GM06990 (cell line): ENCODE measurements around the gene SAMD1.

Experiments used
- DNase-seq: peaks from one replicate; pipeline ENCODE4 v3.0.0-alpha.2; 2011; ENCODE audit not compliant: insufficient read length; ENCODE audit errors: extremely low read depth
- H3K27me3 ChIP-seq: replicated peaks from 2 replicates; pipeline ENCODE4 v1.6.0; 2011; ENCODE audit warnings: low read length; ENCODE audit not compliant: control insufficient read depth, insufficient read depth
- H3K36me3 ChIP-seq: 2 replicates; pipeline ENCODE4 v1.5.1; 2011; ENCODE audit warnings: low read length; ENCODE audit not compliant: control insufficient read depth, insufficient read depth
- H3K4me3 ChIP-seq: replicated peaks from 2 replicates; pipeline ENCODE4 v1.5.1; 2011; ENCODE audit warnings: low read depth, mild to moderate bottlenecking, control low read depth, low read length
- CTCF ChIP-seq: IDR thresholded peaks from 2 replicates; pipeline ENCODE4 v1.5.1; 2011; ENCODE audit warnings: low read length, control low read depth, mild to moderate bottlenecking, inconsistent platforms; ENCODE audit not compliant: insufficient read depth, poor library complexity, severe bottlenecking

The SAMD1 gene

GRCh38 chr19:14091081-14091812 is 696 bp upstream of the SAMD1 start:
- Histone ChIP-seq H3K4me3 (peak overlapping the region; percentile 68), H3K27me3 (no peaks in the 10 kb centered on the region), H3K36me3 (peaks cover 7% of the 10 kb centered on the region)
- TF ChIP-seq CTCF = peak; percentile 44
- peak; percentile 84 for DNase-seq

- Histone ChIP-seq H3K4me3 (peak overlapping the region; percentile 69), H3K36me3 (peaks cover 7% of the 10 kb centered on the region), H3K27me3 (no peaks in the 10 kb centered on the region)
- DNase-seq = peak; percentile 81
- no peak for TF ChIP-seq CTCF
Observed at GRCh38 chr19:14089662-14090508, 666 bp downstream of the SAMD1 start.

- Histone ChIP-seq H3K36me3 (peaks cover 7% of the 10 kb centered on the region), H3K4me3 (peak overlapping the region; percentile 69), H3K27me3 (no peaks in the 10 kb centered on the region)
- DNase-seq = no peak
- TF ChIP-seq CTCF = peak; percentile 15
Observed at GRCh38 chr19:14089412-14089661, 1.2 kb downstream of the SAMD1 start.

GRCh38 chr19:14088634-14089411 is 1.7 kb downstream of the SAMD1 start:
- DNase-seq = no peak
- Histone ChIP-seq H3K27me3 (no peaks in the 10 kb centered on the region), H3K36me3 (peaks cover 7% of the 10 kb centered on the region), H3K4me3 (peak overlapping the region; percentile 69)
- no peak for TF ChIP-seq CTCF

GRCh38 chr19:14086098-14086497 is 4.5 kb downstream of the SAMD1 start:
- no peak overlapping the region for H3K4me3 ChIP-seq
- TF ChIP-seq CTCF = no peak
- no peaks in the 10 kb centered on the region for H3K27me3 ChIP-seq
- peaks cover 7% of the 10 kb centered on the region for H3K36me3 ChIP-seq
- DNase-seq = no peak
